Activated naive CD8-positive, alpha-beta T cell (primary cell): ENCODE data around the gene CRNN.

ENCODE experiments used
- H3K27ac Mint-ChIP-seq: one replicate; pipeline ENCODE4 v1.8.0; 2021; ENCODE audit warnings: mixed read lengths
- H3K27me3 Mint-ChIP-seq: one replicate; pipeline ENCODE4 v1.8.0; 2021; ENCODE audit warnings: mixed read lengths
- H3K36me3 Mint-ChIP-seq: one replicate; pipeline ENCODE4 v1.8.0; 2021; ENCODE audit warnings: mixed read lengths
- H3K4me1 Mint-ChIP-seq: one replicate; pipeline ENCODE4 v1.8.0; 2021; ENCODE audit warnings: low read depth, mixed read lengths
- H3K4me3 Mint-ChIP-seq: one replicate; pipeline ENCODE4 v1.8.0; 2021; ENCODE audit warnings: mild to moderate bottlenecking, mixed read lengths
- H3K9me3 Mint-ChIP-seq: one replicate; pipeline ENCODE4 v1.8.0; 2021; ENCODE audit warnings: low read depth, mixed read lengths

Gene CRNN

DNA sequence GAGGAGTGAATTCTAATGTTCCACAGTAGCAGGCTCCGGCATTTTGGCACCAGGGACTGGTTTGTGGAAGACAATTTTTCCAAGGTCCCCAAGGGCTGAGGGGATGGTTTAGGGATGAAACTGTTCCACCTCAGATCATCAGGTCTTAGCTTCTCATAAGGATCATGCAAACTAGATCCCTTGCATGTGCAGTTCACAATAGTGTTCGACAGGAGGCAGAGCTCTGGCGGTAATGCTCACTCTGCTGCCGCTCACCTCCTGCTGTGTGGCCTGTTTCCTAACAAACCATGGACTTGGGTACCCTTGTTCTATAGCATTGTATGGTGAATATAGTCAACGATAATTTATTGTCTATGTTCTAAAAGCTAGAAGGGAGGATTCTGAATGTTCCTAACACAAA is 16.6 kb downstream of the CRNN start:
- Mint-ChIP-seq H3K27me3 (peaks cover 14% of the 10 kb centered on the region), H3K4me1 (peaks cover 11% of the 10 kb centered on the region), H3K9me3 (no peaks in the 10 kb centered on the region), H3K36me3 (no peaks in the 10 kb centered on the region), H3K27ac (no peak overlapping the region), H3K4me3 (no peak overlapping the region)

DNA sequence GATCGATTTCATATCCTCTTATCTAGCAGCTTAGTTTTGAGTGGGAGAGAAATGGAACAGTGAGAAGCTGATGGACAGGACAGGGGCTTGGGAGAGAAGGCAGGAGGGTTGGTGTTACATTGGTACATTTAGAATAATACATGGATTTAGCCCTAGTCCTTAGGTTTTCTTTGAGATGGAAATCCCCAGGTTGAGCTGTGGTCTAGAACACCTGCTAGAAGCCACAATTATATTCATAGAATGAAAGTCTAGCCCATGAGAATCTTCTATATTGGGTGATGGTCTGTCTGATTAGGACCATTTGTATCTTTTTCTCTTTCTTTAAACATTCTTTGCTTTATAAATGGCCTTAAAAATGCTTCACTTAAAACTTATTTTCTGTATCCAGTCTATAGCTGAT is 19.9 kb downstream of the CRNN start:
- Mint-ChIP-seq H3K4me3 (no peak overlapping the region), H3K27ac (no peak overlapping the region), H3K9me3 (no peaks in the 10 kb centered on the region), H3K36me3 (no peaks in the 10 kb centered on the region), H3K4me1 (peaks cover 14% of the 10 kb centered on the region), H3K27me3 (peaks cover 27% of the 10 kb centered on the region)

DNA sequence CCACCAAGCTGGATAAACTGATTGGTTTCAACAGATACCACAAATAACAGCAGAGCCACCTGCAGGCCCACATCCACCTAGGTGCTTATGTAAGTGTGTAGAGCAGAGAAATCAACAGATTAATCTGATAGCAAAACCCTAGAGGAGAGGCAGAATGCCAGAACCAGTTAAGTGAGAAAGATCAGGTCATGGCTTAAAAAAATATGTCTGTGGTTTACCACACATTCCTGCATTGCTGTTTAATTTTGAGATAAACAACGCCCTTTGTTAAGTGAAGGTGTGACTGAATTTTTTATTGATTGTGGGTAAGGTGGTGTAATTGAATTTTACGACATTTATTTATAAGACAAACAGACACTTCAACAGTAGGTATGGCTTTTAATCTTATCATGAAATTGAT is 21.2 kb downstream of the CRNN start:
- no peak overlapping the region for H3K4me3 Mint-ChIP-seq
- no peaks in the 10 kb centered on the region for H3K9me3 Mint-ChIP-seq
- peaks cover 36% of the 10 kb centered on the region for H3K27me3 Mint-ChIP-seq
- H3K36me3 Mint-ChIP-seq, result no peaks in the 10 kb centered on the region
- H3K4me1 Mint-ChIP-seq, result peaks cover 14% of the 10 kb centered on the region
- no peak overlapping the region for H3K27ac Mint-ChIP-seq

DNA sequence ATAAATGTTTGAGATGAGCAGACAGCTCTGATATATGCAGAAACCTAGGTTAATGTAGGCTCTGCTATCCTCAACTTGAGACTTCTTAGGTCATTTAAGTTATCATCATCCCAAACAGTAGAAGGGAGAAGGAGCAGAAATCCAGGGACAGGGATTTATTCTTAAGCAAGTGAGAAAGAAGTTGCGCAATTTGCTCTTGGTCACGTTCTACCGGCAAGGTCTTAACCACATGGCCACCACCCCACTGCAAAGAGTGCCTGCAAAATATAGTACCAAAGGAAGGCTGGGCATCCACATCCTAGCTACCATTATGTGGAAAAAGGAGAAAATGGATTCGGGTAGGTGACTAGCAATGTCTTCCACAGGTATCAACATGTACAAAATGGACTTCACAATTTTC is 25.2 kb downstream of the CRNN start:
- H3K36me3 Mint-ChIP-seq, result peaks cover 2% of the 10 kb centered on the region
- H3K27me3 Mint-ChIP-seq, result peaks cover 33% of the 10 kb centered on the region
- no peaks in the 10 kb centered on the region for H3K9me3 Mint-ChIP-seq
- H3K4me3 Mint-ChIP-seq, result no peak overlapping the region
- peaks cover 12% of the 10 kb centered on the region for H3K4me1 Mint-ChIP-seq
- no peak overlapping the region for H3K27ac Mint-ChIP-seq

DNA sequence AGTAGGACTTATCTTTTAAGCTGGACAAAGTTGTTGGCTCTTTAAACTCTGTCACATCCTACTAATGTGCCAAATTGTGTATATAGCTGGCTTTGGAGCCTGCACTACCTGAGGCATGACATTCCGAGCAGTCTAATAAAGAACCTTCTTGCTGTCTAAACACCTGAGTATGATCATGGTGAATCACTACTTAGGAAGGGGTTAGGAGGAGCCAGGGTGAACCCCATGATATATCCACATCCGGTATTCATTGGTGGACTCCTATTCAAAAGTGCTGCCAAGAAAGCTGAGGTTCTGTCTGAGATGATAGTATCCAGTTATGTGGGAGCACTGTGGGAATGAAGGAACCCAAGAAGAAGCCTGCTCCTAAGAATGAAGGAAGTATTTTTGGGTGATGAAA is 27.1 kb downstream of the CRNN start:
- H3K27me3 Mint-ChIP-seq, result peaks cover 33% of the 10 kb centered on the region
- no peak overlapping the region for H3K4me3 Mint-ChIP-seq
- no peaks in the 10 kb centered on the region for H3K4me1 Mint-ChIP-seq
- H3K27ac Mint-ChIP-seq, result no peak overlapping the region
- H3K36me3 Mint-ChIP-seq, result peaks cover 2% of the 10 kb centered on the region
- H3K9me3 Mint-ChIP-seq, result no peaks in the 10 kb centered on the region

DNA sequence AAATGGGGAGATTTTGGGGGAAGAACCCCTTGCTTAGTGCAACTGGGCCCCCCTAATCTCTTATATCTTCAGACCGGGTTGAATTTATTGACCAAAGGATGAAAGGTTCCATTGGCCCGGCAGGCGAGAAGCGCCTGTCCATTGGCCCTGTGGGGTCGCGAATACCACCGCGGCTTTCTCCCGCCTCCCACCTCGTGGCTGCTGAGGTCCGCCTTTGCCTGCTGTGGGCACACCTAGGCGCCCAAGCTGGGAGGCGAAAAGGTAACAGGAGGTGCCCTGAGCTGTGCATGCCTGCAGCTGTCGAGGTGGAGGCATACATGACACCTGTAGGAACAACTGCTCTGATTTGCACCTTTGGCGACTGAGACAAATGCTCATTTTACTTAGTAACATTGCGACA is 33.1 kb downstream of the CRNN start:
- Mint-ChIP-seq H3K9me3 (no peaks in the 10 kb centered on the region), H3K4me1 (no peaks in the 10 kb centered on the region), H3K36me3 (peaks cover 2% of the 10 kb centered on the region), H3K27me3 (peaks cover 8% of the 10 kb centered on the region), H3K27ac (no peak overlapping the region), H3K4me3 (no peak overlapping the region)

DNA sequence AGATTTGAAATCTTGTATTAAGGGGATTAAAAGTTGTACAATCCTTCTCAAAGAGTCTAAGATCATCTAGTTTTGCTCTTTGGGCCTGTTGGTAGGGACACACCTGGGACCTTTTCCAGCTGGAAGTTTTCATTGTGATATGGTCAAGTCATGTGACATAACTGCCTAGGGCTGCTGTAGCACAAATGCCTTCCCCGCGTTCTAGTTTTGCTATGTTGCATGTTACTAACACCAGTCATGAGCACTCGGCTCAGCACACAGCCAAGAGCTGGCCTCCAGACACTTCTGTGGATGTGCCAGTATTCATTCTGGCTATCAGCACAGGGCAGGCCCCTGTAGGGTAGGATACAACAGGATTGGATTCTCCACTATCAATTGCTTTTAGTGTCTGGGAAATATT is 39.6 kb downstream of the CRNN start:
- no peaks in the 10 kb centered on the region for H3K4me1 Mint-ChIP-seq

DNA sequence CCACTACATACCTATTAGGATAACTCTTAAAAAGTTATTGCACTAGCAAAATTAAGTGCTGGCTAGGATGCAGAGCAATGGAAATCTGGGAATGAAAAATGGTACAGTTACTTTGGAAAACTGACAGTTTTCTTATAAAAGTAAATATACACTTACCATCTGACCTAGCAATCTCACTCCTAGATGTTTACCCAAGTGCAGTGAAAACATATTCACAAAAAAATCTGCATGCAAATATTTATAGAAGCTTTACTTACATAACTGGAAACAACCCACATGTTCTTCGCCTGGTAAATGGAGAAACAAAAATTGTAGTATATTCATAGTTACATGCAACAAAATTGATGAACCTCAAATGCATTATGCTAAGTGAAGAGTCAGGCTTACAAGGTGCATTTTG is 41.4 kb downstream of the CRNN start:
- no peak overlapping the region for H3K27ac Mint-ChIP-seq
- H3K27me3 Mint-ChIP-seq, result peaks cover 6% of the 10 kb centered on the region
- H3K9me3 Mint-ChIP-seq, result peaks cover 5% of the 10 kb centered on the region
- H3K4me3 Mint-ChIP-seq, result no peak overlapping the region
- no peaks in the 10 kb centered on the region for H3K4me1 Mint-ChIP-seq
- peaks cover 3% of the 10 kb centered on the region for H3K36me3 Mint-ChIP-seq

More for the DNA sequence above, 39.6 kb downstream of the CRNN start:
- H3K27ac Mint-ChIP-seq, result no peak overlapping the region
- peaks cover 5% of the 10 kb centered on the region for H3K27me3 Mint-ChIP-seq
- H3K36me3 Mint-ChIP-seq, result peaks cover 1% of the 10 kb centered on the region
- H3K9me3 Mint-ChIP-seq, result no peaks in the 10 kb centered on the region
- no peak overlapping the region for H3K4me3 Mint-ChIP-seq

DNA sequence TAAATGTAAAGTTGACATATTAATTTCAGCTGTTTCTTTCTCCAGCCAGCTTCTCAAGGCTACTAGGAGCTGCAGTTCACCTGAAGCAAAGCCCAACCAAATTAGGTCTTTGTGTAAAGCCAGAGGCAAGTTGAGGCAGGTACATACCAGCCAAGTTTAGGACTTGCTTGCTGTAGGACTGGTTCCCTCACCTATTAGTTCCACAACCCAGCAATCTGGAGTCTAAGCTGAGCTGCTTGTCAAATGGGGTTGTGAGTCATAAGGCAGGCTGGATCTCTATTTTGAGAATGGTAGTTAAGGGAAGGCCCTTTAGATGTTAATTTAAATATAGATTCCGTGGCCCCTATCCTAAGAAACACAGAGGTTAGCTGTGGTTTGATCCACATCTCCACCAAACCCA is 46.6 kb downstream of the CRNN start:
- H3K27ac Mint-ChIP-seq, result no peak overlapping the region
- peaks cover 5% of the 10 kb centered on the region for H3K9me3 Mint-ChIP-seq
- H3K36me3 Mint-ChIP-seq, result peaks cover 3% of the 10 kb centered on the region
- peaks cover 14% of the 10 kb centered on the region for H3K27me3 Mint-ChIP-seq
- H3K4me1 Mint-ChIP-seq, result no peaks in the 10 kb centered on the region
- no peak overlapping the region for H3K4me3 Mint-ChIP-seq

DNA sequence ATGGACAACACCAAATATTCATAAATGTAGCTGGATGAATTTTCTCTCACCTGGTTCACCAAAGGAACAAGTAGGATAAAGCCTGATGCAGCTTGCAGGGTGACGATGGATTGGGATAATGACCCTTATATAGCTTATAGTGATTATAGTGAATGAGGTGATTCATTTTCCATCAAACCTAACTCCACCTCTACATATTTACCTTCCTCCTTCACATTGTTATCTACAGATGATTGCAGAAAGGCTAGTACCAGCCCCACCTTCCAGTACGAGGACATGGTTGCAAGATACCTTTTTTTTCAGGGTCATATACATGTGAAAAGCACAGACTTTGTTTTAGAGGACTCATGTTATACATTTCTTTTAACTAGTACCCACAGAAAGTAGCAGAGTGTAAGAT is 54.2 kb downstream of the CRNN start, which contains the start of gene FLG2:
TSS of gene FLG2 (minus strand) at position 101 of the 400 bp plus-strand sequence. CDS start 1,122 bp downstream, outside the sequence.
- Mint-ChIP-seq H3K4me3 (no peak within 1 kb of the TSS), H3K4me1 (no peaks in the 10 kb centered on the region), H3K27ac (no peak within 1 kb of the TSS), H3K36me3 (peaks cover 4% of the 10 kb centered on the region), H3K9me3 (no peaks in the 10 kb centered on the region), H3K27me3 (peaks cover 9% of the 10 kb centered on the region)
